ENCODE results near the gene RCAN2.
"Not testable (repeated sequence)": the region's sequence is repeated elsewhere in the genome, so short reads cannot be mapped to it uniquely, and the experiment has no call there.

The RCAN2 gene

DNA sequence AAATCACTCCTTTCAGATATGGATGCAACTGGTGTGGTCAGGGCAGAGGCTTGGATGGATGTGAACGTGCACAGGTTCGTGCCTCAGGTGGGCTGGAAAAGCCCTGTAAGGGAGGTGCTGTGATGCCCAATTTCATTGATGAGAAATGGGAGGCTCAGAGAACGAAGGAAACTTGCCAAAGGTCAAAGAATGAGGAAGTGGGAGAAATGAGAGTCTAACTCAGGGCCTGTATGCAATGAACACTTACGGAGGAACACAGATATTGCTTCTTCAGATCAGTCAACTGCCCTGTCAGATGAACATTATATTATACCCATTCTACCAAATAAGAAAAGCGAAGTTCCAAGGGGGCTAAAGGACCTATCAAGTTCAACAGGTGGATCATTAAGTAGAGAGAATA lies 134.7 kb downstream of the RCAN2 start:
- in situ Hi-C loops (cut with HindIII; ENCODE audit: low pct_unique_long_range_greater_than_20kb, low sequenced_read_pairs), result no loop called here
- TF ChIP-seq JUND (IDR thresholded peaks at IDR 0.05; ENCODE audit: low read depth), result no peak
- DNase-seq (ENCODE audit: low read depth in 1 of 2, low spot score in 1 of 2), result no peak

DNA sequence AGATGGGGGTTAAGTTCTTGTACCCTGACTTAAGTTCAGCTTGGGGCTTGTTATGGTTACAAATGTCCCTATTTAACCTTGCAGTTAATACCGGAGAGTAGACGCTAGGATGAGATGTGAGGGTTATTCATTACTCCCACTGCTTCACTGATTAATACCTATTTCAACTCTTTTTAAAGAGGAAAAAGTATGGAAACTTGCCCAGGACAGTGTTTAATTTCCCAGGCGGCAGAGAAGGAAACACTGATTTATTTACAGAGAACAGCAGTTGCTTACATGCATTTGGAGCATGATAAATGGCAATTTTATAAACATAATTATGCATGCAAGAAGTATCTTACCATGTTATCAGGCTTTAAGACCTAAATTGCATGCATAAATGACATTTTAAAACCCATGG lies 137.7 kb downstream of the RCAN2 start:
- in situ Hi-C loops (cut with HindIII; ENCODE audit: low pct_unique_long_range_greater_than_20kb, low sequenced_read_pairs), result no loop called here
- no peak for TF ChIP-seq JUND (IDR thresholded peaks at IDR 0.05; ENCODE audit: low read depth)
- no peak for DNase-seq (ENCODE audit: low read depth in 1 of 2, low spot score in 1 of 2)

DNA sequence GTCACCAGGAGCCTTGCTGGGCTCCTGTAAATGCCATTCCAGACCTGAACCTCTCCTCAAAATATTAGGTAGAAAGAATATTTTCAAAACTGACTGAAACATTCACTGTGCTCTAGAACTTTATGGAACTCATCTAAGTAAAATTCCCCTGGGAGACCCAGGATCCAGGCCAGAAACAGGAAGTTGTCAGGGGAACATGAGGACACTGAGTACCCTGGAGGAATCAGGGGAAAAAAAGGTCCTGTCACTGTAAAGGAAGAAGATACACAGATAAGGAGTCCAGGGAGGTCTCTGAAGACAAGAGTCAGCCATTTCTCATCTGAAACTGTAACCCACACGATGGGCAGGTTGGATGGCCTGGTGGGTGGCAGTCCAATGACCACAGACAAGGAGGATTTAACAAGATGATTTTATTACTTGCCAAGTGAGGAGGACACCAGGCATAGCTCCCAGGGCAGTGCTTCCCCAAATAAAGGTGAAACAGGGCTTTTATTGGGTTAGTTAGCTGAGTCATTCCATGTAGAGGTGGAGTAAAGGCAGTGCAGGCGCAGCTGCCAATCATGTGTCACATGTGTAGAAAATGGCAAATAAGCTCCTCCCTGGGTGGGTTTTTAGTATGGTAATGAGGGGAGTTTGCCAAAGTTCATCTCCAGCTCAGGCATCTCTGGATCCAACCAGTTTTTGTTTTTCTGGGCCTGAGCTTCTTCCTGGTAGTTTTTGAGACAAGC lies 138.5 kb downstream of the RCAN2 start:
- in situ Hi-C loops (cut with HindIII; ENCODE audit: low pct_unique_long_range_greater_than_20kb, low sequenced_read_pairs), result no loop called here
- no peak for TF ChIP-seq JUND (IDR thresholded peaks at IDR 0.05; ENCODE audit: low read depth)
- DNase-seq (ENCODE audit: low read depth in 1 of 2, low spot score in 1 of 2), result no peak

DNA sequence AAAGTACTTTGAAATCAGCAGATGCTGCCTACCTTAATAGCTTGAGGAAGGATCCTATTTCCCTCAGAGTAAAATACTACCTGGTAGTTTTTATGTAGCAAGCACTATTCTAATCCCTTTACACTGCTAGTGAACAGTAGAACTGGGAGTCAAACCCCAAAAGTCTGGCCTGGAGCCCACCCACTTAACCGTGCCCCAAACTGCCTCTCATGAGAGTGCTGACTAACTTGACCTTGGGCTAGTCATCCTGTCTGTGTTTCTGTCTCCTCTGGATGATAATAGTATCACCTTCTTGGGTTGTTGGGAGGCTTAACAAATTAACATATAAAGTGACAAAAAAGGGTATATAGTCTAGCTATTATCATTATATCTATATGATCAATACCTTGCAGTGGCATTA lies 140.5 kb downstream of the RCAN2 start:
- DNase-seq (ENCODE audit: low read depth in 1 of 2, low spot score in 1 of 2), result no peak
- in situ Hi-C loops (cut with HindIII; ENCODE audit: low pct_unique_long_range_greater_than_20kb, low sequenced_read_pairs), result no loop called here
- TF ChIP-seq JUND (IDR thresholded peaks at IDR 0.05; ENCODE audit: low read depth), result no peak

DNA sequence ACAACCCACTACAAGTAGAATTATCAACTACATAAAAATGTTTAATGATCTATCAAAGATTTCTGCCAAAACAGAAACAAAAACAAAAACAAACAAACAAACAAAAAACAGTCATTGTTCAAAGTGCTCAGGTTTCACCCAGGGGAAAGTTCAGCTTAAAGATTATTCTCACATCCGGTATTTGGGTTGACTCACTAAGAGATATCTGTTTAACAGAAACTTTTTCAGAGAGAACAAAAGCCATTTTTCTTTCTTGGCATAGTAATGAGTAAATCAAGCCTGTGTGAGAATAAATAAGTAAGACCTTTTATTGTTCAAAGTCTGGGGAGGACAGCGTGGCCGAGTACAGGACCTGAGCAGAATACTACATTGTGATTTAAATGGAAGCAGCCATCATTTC lies 143.6 kb downstream of the RCAN2 start:
- TF ChIP-seq JUND (IDR thresholded peaks at IDR 0.05; ENCODE audit: low read depth), result no peak
- no peak for DNase-seq (ENCODE audit: low read depth in 1 of 2, low spot score in 1 of 2)
- in situ Hi-C loops (cut with HindIII; ENCODE audit: low pct_unique_long_range_greater_than_20kb, low sequenced_read_pairs), result no loop called here

DNA sequence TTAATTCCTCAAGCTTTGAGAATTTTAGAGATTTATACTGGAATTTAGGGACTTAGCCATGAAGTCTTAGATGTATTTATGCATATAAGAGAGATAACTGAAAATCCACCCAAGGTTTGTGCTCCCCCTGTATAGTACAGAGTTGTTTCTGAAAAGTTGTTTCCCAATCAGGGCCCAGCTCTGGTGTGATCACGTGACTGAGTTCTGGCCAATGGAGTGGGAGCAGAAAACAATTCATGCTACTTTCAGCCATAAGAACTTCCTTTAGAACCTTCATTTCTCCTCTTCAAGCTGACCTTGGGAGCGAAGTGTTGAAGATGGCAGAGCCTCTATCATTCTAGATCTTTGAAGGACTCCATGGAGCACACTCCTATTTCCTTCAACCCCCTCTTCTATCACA lies 151.0 kb downstream of the RCAN2 start:
- no peak for TF ChIP-seq JUND (IDR thresholded peaks at IDR 0.05; ENCODE audit: low read depth)
- in situ Hi-C loops (cut with HindIII; ENCODE audit: low pct_unique_long_range_greater_than_20kb, low sequenced_read_pairs), result no loop called here
- DNase-seq (ENCODE audit: low read depth in 1 of 2, low spot score in 1 of 2), result no peak

DNA sequence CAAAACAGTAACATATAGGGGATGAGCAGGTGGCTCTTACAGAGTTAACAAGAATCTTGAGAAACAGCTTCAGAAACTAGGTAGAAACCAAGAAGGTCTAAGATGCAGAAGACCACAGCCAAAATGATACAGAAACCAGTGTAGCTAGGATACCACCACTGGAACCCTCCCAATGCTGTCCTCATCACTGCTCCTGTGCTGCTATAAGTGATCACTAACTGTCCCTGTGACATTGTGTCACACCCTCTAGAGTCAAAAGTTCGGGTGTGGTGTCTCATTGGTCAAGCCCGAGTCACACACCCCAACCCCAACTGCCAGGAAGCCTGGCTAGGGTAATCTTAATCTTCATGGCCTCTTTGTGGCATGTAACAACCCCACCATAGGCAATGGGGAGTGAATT lies 153.1 kb downstream of the RCAN2 start:
- DNase-seq (ENCODE audit: low read depth in 1 of 2, low spot score in 1 of 2), result no peak
- in situ Hi-C loops (cut with HindIII; ENCODE audit: low pct_unique_long_range_greater_than_20kb, low sequenced_read_pairs), result no loop called here
- TF ChIP-seq JUND (IDR thresholded peaks at IDR 0.05; ENCODE audit: low read depth), result no peak

DNA sequence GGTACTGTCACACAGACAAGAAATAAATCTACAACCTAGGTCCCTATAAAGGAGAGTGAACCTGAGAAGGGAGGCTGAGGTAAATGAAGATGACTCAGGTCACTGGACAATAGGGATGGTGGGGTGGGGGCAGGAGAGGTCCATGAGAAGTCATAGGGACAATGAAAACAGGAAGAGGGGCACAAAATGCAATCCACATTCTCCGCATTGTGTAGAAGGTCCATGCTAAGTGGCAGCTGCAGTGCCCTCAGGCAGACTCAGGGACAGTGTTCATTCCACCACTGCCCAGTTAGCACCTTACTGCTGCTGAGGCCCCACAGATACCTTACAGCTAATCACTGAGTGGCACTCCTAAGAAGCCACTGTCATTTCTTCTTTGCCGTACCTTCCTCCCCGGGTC lies 156.8 kb downstream of the RCAN2 start:
- in situ Hi-C loops (cut with HindIII; ENCODE audit: low pct_unique_long_range_greater_than_20kb, low sequenced_read_pairs), result no loop called here
- no peak for DNase-seq (ENCODE audit: low read depth in 1 of 2, low spot score in 1 of 2)
- no peak for TF ChIP-seq JUND (IDR thresholded peaks at IDR 0.05; ENCODE audit: low read depth)

DNA sequence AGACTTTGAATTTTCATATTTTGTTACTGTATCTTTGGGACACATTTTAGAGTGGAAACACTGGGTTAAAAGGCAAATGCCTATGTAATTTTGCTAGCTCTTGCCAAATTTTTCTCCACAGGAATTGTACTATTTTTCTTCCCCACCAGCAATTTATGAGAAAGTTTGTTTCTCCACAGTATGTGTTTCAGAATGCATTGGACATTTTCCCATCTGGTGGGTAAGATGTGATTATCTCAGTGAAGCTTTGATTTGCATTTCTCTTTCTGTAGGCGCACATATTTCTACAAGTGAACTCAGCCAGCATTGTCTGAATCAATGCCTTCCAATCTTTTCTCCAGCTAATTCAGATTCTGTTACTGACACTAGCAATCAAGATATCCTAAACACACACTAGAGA lies 157.8 kb downstream of the RCAN2 start:
- TF ChIP-seq JUND (IDR thresholded peaks at IDR 0.05; ENCODE audit: low read depth), result no peak

DNA sequence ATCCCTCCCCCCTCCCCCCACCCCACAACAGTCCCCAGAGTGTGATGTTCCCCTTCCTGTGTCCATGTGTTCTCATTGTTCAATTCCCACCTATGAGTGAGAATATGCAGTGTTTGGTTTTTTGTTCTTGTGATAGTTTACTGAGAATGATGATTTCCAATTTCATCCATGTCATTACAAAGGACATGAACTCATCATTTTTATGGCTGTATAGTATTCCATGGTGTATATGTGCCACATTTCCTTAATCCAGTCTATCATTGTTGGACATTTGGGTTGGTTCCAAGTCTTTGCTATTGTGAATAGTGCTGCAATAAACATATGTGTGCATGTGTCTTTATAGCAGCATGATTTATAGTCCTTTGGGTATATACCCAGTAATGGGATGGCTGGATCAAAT lies 158.8 kb downstream of the RCAN2 start:
- DNase-seq (ENCODE audit: low read depth in 1 of 2, low spot score in 1 of 2); in situ Hi-C loops (cut with HindIII; ENCODE audit: low pct_unique_long_range_greater_than_20kb, low sequenced_read_pairs): not testable (repeated sequence)

More for the DNA sequence above, 157.8 kb downstream of the RCAN2 start:
- DNase-seq (ENCODE audit: low read depth in 1 of 2, low spot score in 1 of 2), result no peak
- in situ Hi-C loops (cut with HindIII; ENCODE audit: low pct_unique_long_range_greater_than_20kb, low sequenced_read_pairs), result no loop called here

DNA sequence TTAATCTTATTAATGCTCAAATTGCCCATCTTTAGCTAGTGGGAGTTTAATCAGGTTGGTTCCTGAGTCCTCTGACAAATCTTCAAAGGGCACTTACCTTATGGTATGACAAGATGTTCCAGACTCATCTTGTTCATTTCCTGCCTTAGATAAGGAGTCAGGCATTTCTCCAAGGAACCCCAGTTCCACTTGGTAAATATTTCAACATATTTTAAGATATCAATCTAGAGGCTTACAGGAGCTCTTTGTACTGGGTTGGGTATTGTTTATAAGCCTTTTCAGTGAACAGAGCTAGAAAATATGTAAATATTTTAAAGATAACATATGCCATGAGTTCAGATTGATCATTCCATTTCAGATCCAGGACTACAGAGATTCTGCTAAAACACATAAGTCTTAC lies 159.8 kb downstream of the RCAN2 start:
- in situ Hi-C loops (cut with HindIII; ENCODE audit: low pct_unique_long_range_greater_than_20kb, low sequenced_read_pairs), result no loop called here
- DNase-seq (ENCODE audit: low read depth in 1 of 2, low spot score in 1 of 2), result no peak
- TF ChIP-seq JUND (IDR thresholded peaks at IDR 0.05; ENCODE audit: low read depth), result no peak

DNA sequence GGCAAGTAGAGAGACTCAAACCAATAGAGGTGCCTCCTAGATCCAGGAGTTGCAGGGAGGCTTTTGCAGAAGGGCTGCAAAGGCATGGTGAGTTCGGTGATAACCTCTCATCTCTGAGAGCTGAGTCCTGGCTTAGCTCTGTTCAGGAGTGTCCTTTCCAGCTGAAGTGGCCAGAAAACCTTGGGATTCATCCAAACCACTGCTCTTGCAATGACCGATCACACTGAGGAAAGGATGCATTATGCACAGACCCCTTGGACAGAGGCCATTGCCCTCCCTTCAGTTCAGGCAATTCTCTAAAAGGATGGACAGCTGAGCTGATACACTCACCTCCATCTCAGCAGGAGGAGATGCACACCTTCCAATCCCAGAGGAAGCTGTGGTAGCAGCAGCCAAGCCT lies 161.7 kb downstream of the RCAN2 start:
- no peak for TF ChIP-seq JUND (IDR thresholded peaks at IDR 0.05; ENCODE audit: low read depth)
- no peak for DNase-seq (ENCODE audit: low read depth in 1 of 2, low spot score in 1 of 2)
- in situ Hi-C loops (cut with HindIII; ENCODE audit: low pct_unique_long_range_greater_than_20kb, low sequenced_read_pairs), result no loop called here

DNA sequence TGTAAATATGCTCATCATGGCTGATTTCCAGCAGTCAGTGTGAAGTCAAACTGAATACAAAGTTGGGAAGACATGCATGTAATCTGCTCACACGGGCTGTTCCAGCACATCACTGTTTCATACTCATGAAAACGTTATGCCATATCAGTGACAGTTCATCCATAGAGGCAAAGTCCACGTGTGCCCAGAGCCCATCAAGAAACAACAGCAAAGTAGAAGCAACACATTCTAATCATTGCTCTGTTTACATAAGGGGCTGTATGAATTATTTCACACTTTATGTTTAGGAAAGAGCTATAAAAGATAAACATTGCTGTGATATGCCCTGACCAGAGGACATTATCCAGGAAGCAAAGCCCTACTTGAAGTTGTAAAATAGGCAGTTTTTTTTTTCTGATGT lies 163.5 kb downstream of the RCAN2 start:
- DNase-seq (ENCODE audit: low read depth in 1 of 2, low spot score in 1 of 2), result no peak
- TF ChIP-seq JUND (IDR thresholded peaks at IDR 0.05; ENCODE audit: low read depth), result no peak
- in situ Hi-C loops (cut with HindIII; ENCODE audit: low pct_unique_long_range_greater_than_20kb, low sequenced_read_pairs), result no loop called here
